ENCODE results near the gene TSR3. TPM values are rescaled to one million over a fixed set of nuclear protein-coding genes. Genes with fewer than 3 reads are reported as not detected.
"Not testable (repeated sequence)": the region's sequence is repeated elsewhere in the genome, so short reads cannot be mapped to it uniquely, and the experiment has no call there.

Gene TSR3
- total and polyA plus RNA-seq, 2 donors from 2014 or later = 44.8 to 95.4 TPM

DNA sequence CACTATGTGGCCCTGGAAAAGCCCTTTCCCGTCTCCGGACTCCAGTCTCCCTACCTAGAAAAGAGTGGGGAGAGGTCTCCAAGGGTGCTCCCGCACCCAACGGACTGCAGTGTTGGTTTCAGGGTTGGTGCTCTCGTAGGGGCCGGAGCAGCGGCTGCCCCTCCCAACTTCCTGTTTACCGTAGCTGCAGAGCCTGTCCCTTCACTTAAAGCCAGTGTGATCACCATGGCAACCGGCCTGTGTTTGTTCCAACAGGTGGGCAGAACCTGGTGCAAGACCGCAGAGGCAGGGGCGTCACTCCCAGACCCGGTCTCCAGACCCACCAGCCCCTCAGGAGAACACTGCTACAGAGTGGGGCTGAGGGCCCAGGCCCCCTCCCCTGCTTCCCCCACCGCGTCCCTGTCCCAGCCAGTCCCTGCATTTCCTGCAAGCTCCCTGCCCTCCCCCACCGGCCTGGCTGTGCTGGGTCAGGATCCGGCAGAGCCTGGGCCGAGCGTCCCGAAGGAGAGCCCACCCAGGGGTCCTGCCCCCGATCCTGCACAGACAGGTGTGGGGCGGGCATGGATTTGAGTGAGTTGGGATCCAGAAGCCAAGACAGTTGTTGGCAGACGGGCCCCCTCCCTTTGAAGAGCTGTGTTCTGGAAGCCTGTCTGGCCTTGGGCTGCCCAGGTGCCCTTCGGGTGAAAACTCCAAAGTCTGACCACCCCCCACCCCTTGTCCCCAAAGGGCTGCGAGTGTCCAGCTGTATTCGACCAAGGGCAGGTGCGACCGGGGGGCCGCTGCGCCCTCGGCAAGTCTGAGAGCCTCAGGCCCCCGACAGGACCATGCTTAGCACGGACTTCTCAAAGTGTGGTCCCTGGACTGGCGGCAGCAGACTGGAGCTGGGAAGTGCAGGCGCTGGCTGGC lies 19.7 kb downstream of the TSR3 start:
- Histone ChIP-seq H3K9ac (ENCODE audit: low read length in 3 of 3) (peak overlapping the region in 1 of 3 donors; percentile 73), H3K27me3 (ENCODE audit: control insufficient read depth, insufficient read depth, low read length) (peaks cover 13% of the 10 kb centered on the region), H3K4me3 (ENCODE audit: low read length in 3 of 3) (peak overlapping the region in 2 of 3 donors; percentile 40 to 56), H3K27ac (ENCODE audit: low read depth in 2 of 2, low read length in 2 of 2) (peak overlapping the region; percentile 74 to 76), H3K9me3 (ENCODE audit: control insufficient read depth in 2 of 3, insufficient read depth in 1 of 3, low read length in 3 of 3) (no peaks in the 10 kb centered on the region), H3K4me1 (ENCODE audit: control insufficient read depth in 2 of 3, insufficient read depth in 2 of 3, low read depth in 1 of 3, low read length in 3 of 3) (peaks cover 0 to 13% (median 12%) of the 10 kb centered on the region in 3 donors), H3K36me3 (ENCODE audit: control insufficient read depth in 2 of 3, insufficient read depth in 3 of 3, low read length in 3 of 3) (no peaks in the 10 kb centered on the region)
- intact Hi-C loops (cut with DNase I) = no loop called here
- DNase-seq = peak; percentile 92 to 96 (median 94)
- FAIRE-seq = no peak
- TF ChIP-seq, protein P1, sequence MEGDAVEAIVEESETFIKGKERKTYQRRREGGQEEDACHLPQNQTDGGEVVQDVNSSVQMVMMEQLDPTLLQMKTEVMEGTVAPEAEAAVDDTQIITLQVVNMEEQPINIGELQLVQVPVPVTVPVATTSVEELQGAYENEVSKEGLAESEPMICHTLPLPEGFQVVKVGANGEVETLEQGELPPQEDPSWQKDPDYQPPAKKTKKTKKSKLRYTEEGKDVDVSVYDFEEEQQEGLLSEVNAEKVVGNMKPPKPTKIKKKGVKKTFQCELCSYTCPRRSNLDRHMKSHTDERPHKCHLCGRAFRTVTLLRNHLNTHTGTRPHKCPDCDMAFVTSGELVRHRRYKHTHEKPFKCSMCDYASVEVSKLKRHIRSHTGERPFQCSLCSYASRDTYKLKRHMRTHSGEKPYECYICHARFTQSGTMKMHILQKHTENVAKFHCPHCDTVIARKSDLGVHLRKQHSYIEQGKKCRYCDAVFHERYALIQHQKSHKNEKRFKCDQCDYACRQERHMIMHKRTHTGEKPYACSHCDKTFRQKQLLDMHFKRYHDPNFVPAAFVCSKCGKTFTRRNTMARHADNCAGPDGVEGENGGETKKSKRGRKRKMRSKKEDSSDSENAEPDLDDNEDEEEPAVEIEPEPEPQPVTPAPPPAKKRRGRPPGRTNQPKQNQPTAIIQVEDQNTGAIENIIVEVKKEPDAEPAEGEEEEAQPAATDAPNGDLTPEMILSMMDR (IDR thresholded peaks at IDR 0.05; ENCODE audit: borderline replicate concordance, extremely low read depth, insufficient read depth) = no peak

DNA sequence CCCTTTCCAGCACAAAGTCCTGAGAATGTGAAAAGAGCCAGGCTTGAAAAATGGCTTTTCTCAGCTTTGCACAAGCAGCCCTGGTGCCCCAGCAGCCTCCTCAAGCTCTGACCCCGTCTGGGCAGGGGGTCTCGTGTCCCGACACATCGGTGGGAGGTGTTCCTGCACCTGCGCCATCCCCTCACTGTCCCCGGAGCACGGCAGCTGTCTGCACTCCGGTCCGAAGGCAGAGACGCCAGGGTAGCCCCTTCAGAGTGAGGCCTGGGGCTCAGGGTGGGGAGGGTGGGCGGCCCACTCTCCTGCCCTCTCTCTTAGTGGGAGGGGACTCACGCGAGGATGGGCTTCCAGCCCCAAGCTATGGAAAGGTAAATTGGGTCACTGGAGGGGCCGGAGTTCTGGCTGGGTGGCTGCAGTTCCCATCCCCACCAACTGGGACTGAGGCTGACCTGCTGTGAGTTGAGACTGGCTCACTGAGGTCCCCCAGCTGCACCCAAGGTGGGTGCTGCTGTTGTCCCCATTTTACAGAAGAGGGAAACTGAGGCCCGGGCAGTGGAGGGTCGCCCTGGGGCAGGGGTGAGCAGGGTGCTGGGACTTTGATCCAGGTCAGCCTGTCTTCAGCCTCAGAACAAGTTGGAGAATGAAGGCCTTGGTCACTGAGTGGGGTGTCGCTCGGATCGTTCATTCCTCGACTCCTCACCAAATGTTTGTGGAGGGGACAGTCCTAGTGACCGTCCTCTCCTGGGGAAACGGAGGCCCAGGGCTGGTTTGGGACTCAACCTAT lies 20.6 kb downstream of the TSR3 start:
- Histone ChIP-seq H3K27me3 (ENCODE audit: control insufficient read depth, insufficient read depth, low read length) (peaks cover 13% of the 10 kb centered on the region), H3K36me3 (ENCODE audit: control insufficient read depth in 2 of 3, insufficient read depth in 3 of 3, low read length in 3 of 3) (no peaks in the 10 kb centered on the region), H3K4me1 (ENCODE audit: control insufficient read depth in 2 of 3, insufficient read depth in 2 of 3, low read depth in 1 of 3, low read length in 3 of 3) (peaks cover 0 to 13% (median 12%) of the 10 kb centered on the region in 3 donors), H3K9ac (ENCODE audit: low read length in 3 of 3) (peak overlapping the region in 1 of 3 donors; percentile 73), H3K4me3 (ENCODE audit: low read length in 3 of 3) (peak overlapping the region in 2 of 3 donors; percentile 40 to 56), H3K27ac (ENCODE audit: low read depth in 2 of 2, low read length in 2 of 2) (peak overlapping the region; percentile 74 to 76), H3K9me3 (ENCODE audit: control insufficient read depth in 2 of 3, insufficient read depth in 1 of 3, low read length in 3 of 3) (no peaks in the 10 kb centered on the region)
- intact Hi-C loops (cut with DNase I) = no loop called here
- no peak for FAIRE-seq
- DNase-seq = peak in 2 of 5 donors; percentile 63 to 81
- TF ChIP-seq, protein P1 (IDR thresholded peaks at IDR 0.05; ENCODE audit: borderline replicate concordance, extremely low read depth, insufficient read depth) = no peak

DNA sequence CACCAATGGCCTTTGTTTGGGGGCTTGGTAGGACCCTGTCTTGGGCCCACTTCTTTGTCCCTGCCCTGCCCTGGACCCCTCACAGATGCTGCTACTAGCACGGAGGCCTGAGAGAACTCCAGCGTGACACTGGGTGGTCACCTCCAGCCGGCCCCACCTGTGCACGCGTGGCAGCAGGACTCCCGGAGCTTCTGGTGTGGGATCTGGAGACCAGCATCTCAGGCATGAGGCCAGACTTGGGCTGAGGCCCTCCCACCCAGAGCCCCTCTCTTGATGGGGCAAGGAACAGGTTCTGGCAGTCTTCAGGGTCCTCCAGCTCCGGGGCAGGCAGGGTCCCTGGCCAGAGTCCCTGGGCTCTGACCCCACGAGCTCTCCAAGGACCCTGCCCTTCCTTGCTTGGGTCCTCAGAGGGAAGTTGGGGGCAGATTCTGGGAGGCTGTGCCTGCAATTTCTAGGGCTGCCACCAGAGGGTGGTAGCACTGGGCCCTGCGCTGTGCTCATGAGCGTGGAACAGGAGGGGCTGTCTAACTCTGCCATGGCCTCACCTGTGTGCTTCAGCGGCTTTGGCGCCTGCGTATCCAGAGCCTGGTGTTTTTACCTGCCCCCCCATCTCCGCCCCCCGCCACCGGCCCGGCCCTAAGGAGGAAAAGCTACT lies 21.3 kb downstream of the TSR3 start:
- Histone ChIP-seq H3K27ac (ENCODE audit: low read depth in 2 of 2, low read length in 2 of 2) (no peak overlapping the region), H3K4me3 (ENCODE audit: low read length in 3 of 3) (no peak overlapping the region), H3K4me1 (ENCODE audit: control insufficient read depth in 2 of 3, insufficient read depth in 2 of 3, low read depth in 1 of 3, low read length in 3 of 3) (peaks cover 0 to 13% (median 12%) of the 10 kb centered on the region in 3 donors), H3K27me3 (ENCODE audit: control insufficient read depth, insufficient read depth, low read length) (peaks cover 12% of the 10 kb centered on the region), H3K36me3 (ENCODE audit: control insufficient read depth in 2 of 3, insufficient read depth in 3 of 3, low read length in 3 of 3) (no peaks in the 10 kb centered on the region), H3K9ac (ENCODE audit: low read length in 3 of 3) (no peak overlapping the region), H3K9me3 (ENCODE audit: control insufficient read depth in 2 of 3, insufficient read depth in 1 of 3, low read length in 3 of 3) (no peaks in the 10 kb centered on the region)
- FAIRE-seq (no peak), DNase-seq (no peak)
- TF ChIP-seq, protein P1 (IDR thresholded peaks at IDR 0.05; ENCODE audit: borderline replicate concordance, extremely low read depth, insufficient read depth) = no peak
- intact Hi-C loops (cut with DNase I) = no loop called here

DNA sequence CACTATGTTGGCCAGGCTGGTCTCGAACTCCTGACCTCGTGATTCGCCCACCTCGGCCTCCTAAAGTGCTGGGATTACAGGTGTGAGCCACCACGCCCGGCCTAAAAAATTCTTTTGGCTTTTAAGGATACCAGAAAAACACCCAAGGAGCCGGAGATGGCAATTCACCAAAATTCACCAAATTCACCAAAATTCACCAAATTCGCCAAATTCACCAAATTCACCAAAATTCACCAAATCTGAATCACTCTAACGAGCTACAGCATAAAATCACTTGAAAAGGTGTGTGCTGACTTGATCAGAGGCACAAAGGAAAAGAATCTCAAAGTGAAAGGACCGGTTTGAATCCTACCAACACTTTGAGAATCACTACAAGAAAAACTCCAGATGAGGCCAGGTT lies 22.7 kb downstream of the TSR3 start:
- H3K36me3 ChIP-seq (ENCODE audit: control insufficient read depth in 2 of 3, insufficient read depth in 3 of 3, low read length in 3 of 3) = peaks cover 0 to 11% (median 0%) of the 10 kb centered on the region in 3 donors
- H3K9ac ChIP-seq (ENCODE audit: low read length in 3 of 3); H3K27ac ChIP-seq (ENCODE audit: low read depth in 2 of 2, low read length in 2 of 2); H3K4me3 ChIP-seq (ENCODE audit: low read length in 3 of 3); DNase-seq; FAIRE-seq; H3K27me3 ChIP-seq (ENCODE audit: control insufficient read depth, insufficient read depth, low read length); H3K9me3 ChIP-seq (ENCODE audit: control insufficient read depth in 2 of 3, insufficient read depth in 1 of 3, low read length in 3 of 3); intact Hi-C loops (cut with DNase I): not testable (repeated sequence)
- H3K4me1 ChIP-seq (ENCODE audit: control insufficient read depth in 2 of 3, insufficient read depth in 2 of 3, low read depth in 1 of 3, low read length in 3 of 3) = peaks cover 0 to 13% (median 12%) of the 10 kb centered on the region in 3 donors

DNA sequence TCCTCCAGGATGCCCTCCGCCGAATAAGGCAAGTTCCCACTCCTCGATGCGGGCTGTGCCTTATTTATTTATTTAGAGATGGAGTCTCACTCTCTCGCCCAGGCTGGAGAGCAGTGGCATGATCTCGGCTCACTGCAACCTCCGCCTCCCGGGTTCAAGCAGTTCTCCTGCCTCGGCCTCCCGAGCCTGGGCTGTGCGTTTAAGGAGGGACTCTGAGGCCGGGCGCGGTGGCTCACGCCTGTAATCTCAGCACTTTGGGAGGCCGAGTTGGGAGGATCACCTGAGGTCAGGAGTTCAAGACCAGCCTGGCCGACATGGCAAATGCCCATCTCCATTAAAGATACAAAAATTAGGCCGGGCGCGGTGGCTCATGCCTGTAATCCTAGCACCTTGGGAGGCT lies 23.5 kb downstream of the TSR3 start:
- H3K9ac ChIP-seq (ENCODE audit: low read length in 3 of 3); H3K27ac ChIP-seq (ENCODE audit: low read depth in 2 of 2, low read length in 2 of 2); H3K4me3 ChIP-seq (ENCODE audit: low read length in 3 of 3); intact Hi-C loops (cut with DNase I); DNase-seq; H3K9me3 ChIP-seq (ENCODE audit: control insufficient read depth in 2 of 3, insufficient read depth in 1 of 3, low read length in 3 of 3); H3K27me3 ChIP-seq (ENCODE audit: control insufficient read depth, insufficient read depth, low read length); FAIRE-seq: not testable (repeated sequence)
- Histone ChIP-seq H3K4me1 (ENCODE audit: control insufficient read depth in 2 of 3, insufficient read depth in 2 of 3, low read depth in 1 of 3, low read length in 3 of 3) (peaks cover 0 to 13% (median 12%) of the 10 kb centered on the region in 3 donors), H3K36me3 (ENCODE audit: control insufficient read depth in 2 of 3, insufficient read depth in 3 of 3, low read length in 3 of 3) (peaks cover 0 to 16% (median 0%) of the 10 kb centered on the region in 3 donors)

Measured in kidney (tissue), 14 donors.